DOHH2 (cell line): ENCODE measurements around the gene TCP10L.

Experiments used
- H3F3A ChIP-seq: fragments of 200-600 bp; sonication (generic), shearing (Covaris generic); 2 replicates; pipeline ENCODE4 v1.6.0; 2016; ENCODE audit warnings: antibody characterized with exemption, mild to moderate bottlenecking; ENCODE audit not compliant: control insufficient read depth, insufficient read depth
- H3K27ac ChIP-seq: fragments of 200-600 bp; sonication (generic); 2 replicates; pipeline ENCODE4 v1.5.1; 2014; ENCODE audit warnings: low read depth, mild to moderate bottlenecking, low read length, moderate library complexity
- H3K27me3 ChIP-seq: fragments of 200-600 bp; sonication (generic); 2 replicates; pipeline ENCODE4 v1.6.1; 2014; ENCODE audit warnings: mild to moderate bottlenecking, low read length, mixed read lengths; ENCODE audit not compliant: control insufficient read depth
- H3K36me3 ChIP-seq: fragments of 200-600 bp; sonication (generic); 2 replicates; pipeline ENCODE4 v1.6.1; 2014; ENCODE audit warnings: mild to moderate bottlenecking, low read length, moderate library complexity, mixed read lengths; ENCODE audit not compliant: control insufficient read depth
- H3K4me1 ChIP-seq: fragments of 200-600 bp; sonication (generic); 2 replicates; pipeline ENCODE4 v1.6.1; 2014; ENCODE audit warnings: mild to moderate bottlenecking, low read length, mixed read lengths; ENCODE audit not compliant: control insufficient read depth
- H3K4me2 ChIP-seq: fragments of 200-600 bp; sonication (generic); 2 replicates; pipeline ENCODE4 v1.6.0; 2014; ENCODE audit warnings: mild to moderate bottlenecking, low read length, moderate library complexity
- H3K4me3 ChIP-seq: fragments of 200-600 bp; sonication (generic); 2 replicates; pipeline ENCODE4 v1.5.1; 2014; ENCODE audit warnings: mild to moderate bottlenecking, low read length, mixed read lengths
- H3K79me2 ChIP-seq: fragments of 200-600 bp; sonication (generic); 2 replicates; pipeline ENCODE4 v1.6.1; 2014; ENCODE audit warnings: mild to moderate bottlenecking, low read length, mixed read lengths; ENCODE audit not compliant: control insufficient read depth
- H3K9me2 ChIP-seq: fragments of 200-600 bp; sonication (generic); replicated peaks from 2 replicates; pipeline ENCODE4 v1.6.1; 2014; ENCODE audit warnings: mild to moderate bottlenecking, low read length, mixed read lengths; ENCODE audit not compliant: control insufficient read depth
- H3K9me3 ChIP-seq: fragments of 200-600 bp; sonication (generic); 2 replicates; pipeline ENCODE4 v1.6.1; 2014; ENCODE audit warnings: antibody characterized with exemption, low read length, mixed read lengths; ENCODE audit not compliant: control insufficient read depth, insufficient read depth
- H4K20me1 ChIP-seq: fragments of 200-600 bp; sonication (generic); 2 replicates; pipeline ENCODE4 v1.6.0; 2014; ENCODE audit warnings: low read depth, mild to moderate bottlenecking, antibody characterized with exemption, low read length, moderate library complexity; ENCODE audit not compliant: control insufficient read depth, insufficient read depth
- CTCF ChIP-seq: fragments of 200-600 bp; sonication (generic); IDR thresholded peaks from one replicate; pipeline ENCODE4 v1.5.1; 2014; ENCODE audit warnings: antibody characterized with exemption, mild to moderate bottlenecking, low read depth, low read length; ENCODE audit not compliant: poor library complexity, severe bottlenecking
- EZH2phosphoT487 ChIP-seq: fragments of 200-600 bp; sonication (generic); IDR thresholded peaks from 2 replicates; pipeline ENCODE4 v1.6.1; 2017; ENCODE audit warnings: borderline replicate concordance, mild to moderate bottlenecking, antibody characterized with exemption, low read length, moderate library complexity, mixed read lengths

TCP10L gene

GRCh38 chr21:32558106-32558505 is 27.2 kb downstream of the TCP10L start:
- Histone ChIP-seq H3F3A (no peaks in the 10 kb centered on the region), H3K27ac (no peak overlapping the region), H3K4me1 (no peaks in the 10 kb centered on the region), H4K20me1 (no peaks in the 10 kb centered on the region), H3K36me3 (no peaks in the 10 kb centered on the region), H3K4me2 (no peak overlapping the region), H3K79me2 (no peaks in the 10 kb centered on the region), H3K4me3 (no peak overlapping the region), H3K9me2 (no peaks in the 10 kb centered on the region), H3K27me3 (peaks cover 5% of the 10 kb centered on the region), H3K9me3 (no peaks in the 10 kb centered on the region)
- TF ChIP-seq CTCF (no peak), EZH2phosphoT487 (no peak)

- Histone ChIP-seq H3K79me2 (no peaks in the 10 kb centered on the region), H3K4me3 (no peak overlapping the region), H3K4me1 (no peaks in the 10 kb centered on the region), H3K27me3 (peaks cover 13% of the 10 kb centered on the region), H3K36me3 (no peaks in the 10 kb centered on the region), H3K4me2 (no peak overlapping the region), H3F3A (no peaks in the 10 kb centered on the region), H3K27ac (no peak overlapping the region), H3K9me3 (no peaks in the 10 kb centered on the region), H4K20me1 (no peaks in the 10 kb centered on the region), H3K9me2 (no peaks in the 10 kb centered on the region)
- no peak for TF ChIP-seq CTCF
- no peak for TF ChIP-seq EZH2phosphoT487
Observed at GRCh38 chr21:32554832-32555638, 30.3 kb downstream of the TCP10L start.

DNA sequence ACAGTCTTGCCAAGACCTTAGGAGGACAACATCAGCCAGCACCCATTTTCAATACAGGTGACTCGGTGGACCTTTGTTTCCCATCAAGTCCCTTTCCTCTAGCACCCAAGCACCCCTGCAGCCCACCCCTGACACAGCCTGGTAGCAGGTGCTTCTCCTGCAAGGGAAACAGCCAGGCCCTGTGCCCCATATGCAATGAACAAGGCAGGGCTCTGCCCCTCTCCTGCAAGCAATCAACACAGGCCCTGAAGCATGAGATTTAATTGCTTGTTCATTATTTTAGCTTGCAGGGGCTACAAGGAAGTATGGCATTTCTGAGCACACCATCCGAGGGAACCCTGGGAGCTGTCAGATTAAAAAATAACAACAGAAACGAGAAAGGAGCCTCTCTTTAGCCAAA is 35.4 kb downstream of the TCP10L start:
- Histone ChIP-seq H3K9me3 (no peaks in the 10 kb centered on the region), H3K9me2 (no peaks in the 10 kb centered on the region), H3K4me2 (no peak overlapping the region), H4K20me1 (no peaks in the 10 kb centered on the region), H3K4me3 (no peak overlapping the region), H3K4me1 (no peaks in the 10 kb centered on the region), H3F3A (no peaks in the 10 kb centered on the region), H3K27me3 (peaks cover 9% of the 10 kb centered on the region; the same call in 1 of the 2 replicates), H3K27ac (no peak overlapping the region), H3K79me2 (no peaks in the 10 kb centered on the region), H3K36me3 (no peaks in the 10 kb centered on the region)
- TF ChIP-seq CTCF (no peak), EZH2phosphoT487 (no peak)
